DOHH2 (cell line): ENCODE measurements around the gene VIM.

ENCODE experiments used
- CTCF ChIP-seq: fragments of 200-600 bp; sonication (generic); IDR thresholded peaks from one replicate; pipeline ENCODE4 v1.5.1; 2014; ENCODE audit warnings: antibody characterized with exemption, mild to moderate bottlenecking, low read depth, low read length; ENCODE audit not compliant: poor library complexity, severe bottlenecking
- EZH2phosphoT487 ChIP-seq: fragments of 200-600 bp; sonication (generic); IDR thresholded peaks from 2 replicates; pipeline ENCODE4 v1.6.1; 2017; ENCODE audit warnings: borderline replicate concordance, mild to moderate bottlenecking, antibody characterized with exemption, low read length, moderate library complexity, mixed read lengths

GRCh38 chr10:17226891-17227303 lies 1.1 kb upstream of the VIM start:
- TF ChIP-seq CTCF = no peak
- no peak for TF ChIP-seq EZH2phosphoT487
